H9 (cell line): ENCODE results near the gene GRIK4. TPM values are rescaled to one million over a fixed set of nuclear protein-coding genes. Genes with fewer than 3 reads are reported as not detected.

Source experiments
- DNase-seq: peaks from one replicate; pipeline ENCODE4 v3.0.0-alpha.2; 2017
- H2AFZ ChIP-seq: one replicate; pipeline ENCODE4 v1.6.1; 2013; ENCODE audit warnings: mild to moderate bottlenecking, low read length, control low read depth, moderate library complexity
- H2AK5ac ChIP-seq: 2 replicates; pipeline ENCODE4 v1.6.1; 2013; ENCODE audit warnings: low read length, control low read depth, mixed read lengths; ENCODE audit not compliant: insufficient read length
- H2BK120ac ChIP-seq: one replicate; pipeline ENCODE4 v1.6.1; 2013; ENCODE audit warnings: low read depth, mild to moderate bottlenecking, low read length, control low read depth, inconsistent platforms; ENCODE audit not compliant: poor library complexity, severe bottlenecking
- H2BK12ac ChIP-seq: 2 replicates; pipeline ENCODE4 v1.6.1; 2013; ENCODE audit warnings: low read length, control low read depth, mixed read lengths, low read depth; ENCODE audit not compliant: insufficient read length
- H2BK15ac ChIP-seq: 2 replicates; pipeline ENCODE4 v1.6.1; 2013; ENCODE audit warnings: low read depth, low read length, control low read depth
- H2BK20ac ChIP-seq: one replicate; pipeline ENCODE4 v1.6.1; 2013; ENCODE audit warnings: low read depth, mild to moderate bottlenecking, low read length, control low read depth, inconsistent platforms; ENCODE audit not compliant: poor library complexity, severe bottlenecking
- H2BK5ac ChIP-seq: 2 replicates; pipeline ENCODE4 v1.6.1; 2013; ENCODE audit warnings: low read length, control low read depth, mixed read lengths; ENCODE audit not compliant: insufficient read length
- H3K14ac ChIP-seq: 2 replicates; pipeline ENCODE4 v1.6.1; 2013; ENCODE audit warnings: low read length, control low read depth; ENCODE audit not compliant: insufficient read depth
- H3K18ac ChIP-seq: 2 replicates; pipeline ENCODE4 v1.6.1; 2013; ENCODE audit warnings: low read depth, mild to moderate bottlenecking, mixed read lengths, low read length, control low read depth; ENCODE audit not compliant: insufficient read length
- H3K23ac ChIP-seq: 2 replicates; pipeline ENCODE4 v1.6.1; 2013; ENCODE audit warnings: low read length, control low read depth, mixed read lengths, low read depth; ENCODE audit not compliant: insufficient read length
- H3K23me2 ChIP-seq: 2 replicates; pipeline ENCODE4 v1.6.1; 2013; ENCODE audit warnings: low read depth, mild to moderate bottlenecking, mixed read lengths, low read length, control low read depth; ENCODE audit not compliant: insufficient read length, poor library complexity, severe bottlenecking
- H3K27ac ChIP-seq: 2 replicates; pipeline ENCODE4 v1.5.1; 2013; ENCODE audit warnings: low read length, control low read depth, mixed read lengths, low read depth; ENCODE audit not compliant: insufficient read length
- H3K27me3 ChIP-seq: 2 replicates; pipeline ENCODE4 v1.6.1; 2013; ENCODE audit warnings: low read length, control low read depth, inconsistent platforms; ENCODE audit not compliant: insufficient read depth
- H3K4ac ChIP-seq: 2 replicates; pipeline ENCODE4 v1.6.1; 2013; ENCODE audit warnings: low read depth, mild to moderate bottlenecking, control low read depth, inconsistent platforms, low read length, moderate library complexity
- H3K4me1 ChIP-seq: 2 replicates; pipeline ENCODE4 v1.6.1; 2013; ENCODE audit warnings: low read length, control low read depth, inconsistent platforms; ENCODE audit not compliant: insufficient read depth
- H3K4me2 ChIP-seq: 2 replicates; pipeline ENCODE4 v1.6.1; 2013; ENCODE audit warnings: low read length, control low read depth, mixed read lengths; ENCODE audit not compliant: insufficient read length, insufficient read depth
- H3K56ac ChIP-seq: 2 replicates; pipeline ENCODE4 v1.6.1; 2013; ENCODE audit warnings: low read depth, mild to moderate bottlenecking, mixed read lengths, low read length, control low read depth; ENCODE audit not compliant: insufficient read length
- H3K79me1 ChIP-seq: 2 replicates; pipeline ENCODE4 v1.6.1; 2013; ENCODE audit warnings: low read depth, mild to moderate bottlenecking, moderate library complexity, low read length, control low read depth, inconsistent platforms; ENCODE audit not compliant: insufficient read depth, poor library complexity, severe bottlenecking
- H3K79me2 ChIP-seq: 2 replicates; pipeline ENCODE4 v1.6.1; 2013; ENCODE audit warnings: low read length, control low read depth, inconsistent platforms; ENCODE audit not compliant: insufficient read depth
- H3K9ac ChIP-seq: 2 replicates; pipeline ENCODE4 v1.6.1; 2013; ENCODE audit warnings: low read length, control low read depth, mixed read lengths; ENCODE audit not compliant: insufficient read length; ENCODE audit errors: extremely low read depth
- H3K9me3 ChIP-seq: one replicate; pipeline ENCODE4 v1.6.1; 2013; ENCODE audit warnings: low read depth, low read length, inconsistent platforms; ENCODE audit not compliant: control insufficient read depth
- H3T11ph ChIP-seq: one replicate; pipeline ENCODE4 v1.6.1; 2013; ENCODE audit warnings: mild to moderate bottlenecking, low read length, control low read depth, inconsistent platforms
- H4K20me1 ChIP-seq: one replicate; pipeline ENCODE4 v1.6.1; 2013; ENCODE audit not compliant: control insufficient read depth, insufficient read length, insufficient read depth
- H4K5ac ChIP-seq: 2 replicates; pipeline ENCODE4 v1.6.1; 2013; ENCODE audit warnings: low read depth, mild to moderate bottlenecking, mixed read lengths, low read length, control low read depth; ENCODE audit not compliant: insufficient read length
- H4K8ac ChIP-seq: replicated peaks from 2 replicates; pipeline ENCODE4 v1.6.1; 2013; ENCODE audit warnings: low read length, control low read depth, mixed read lengths, low read depth; ENCODE audit not compliant: insufficient read length
- H4K91ac ChIP-seq: 2 replicates; pipeline ENCODE4 v1.6.1; 2013; ENCODE audit warnings: low read depth, mild to moderate bottlenecking, moderate library complexity, mixed read lengths, low read length, control low read depth; ENCODE audit not compliant: insufficient read length
- H3K27ac Mint-ChIP-seq, 3 experiments: 2 replicates in 2 of 3; 3 replicates in 1 of 3; pipeline ENCODE4 v1.8.0; 2020 to 2021; ENCODE audit warnings: mixed read lengths in 3 of 3, mild to moderate bottlenecking in 1 of 3, moderate library complexity in 1 of 3
- H3K27me3 Mint-ChIP-seq: 2 replicates; pipeline ENCODE4 v1.8.0; 2021; ENCODE audit warnings: low read depth, mild to moderate bottlenecking, moderate library complexity, mixed read lengths
- H3K36me3 Mint-ChIP-seq, 3 experiments: 2 replicates in 2 of 3; 3 replicates in 1 of 3; pipeline ENCODE4 v1.8.0; 2020 to 2021; ENCODE audit warnings: low read depth in 3 of 3, mixed read lengths in 3 of 3; ENCODE audit not compliant: insufficient read depth in 1 of 3
- H3K4me1 Mint-ChIP-seq, 2 experiments: 2 replicates each; pipeline ENCODE4 v1.8.0; 2020; ENCODE audit warnings: mixed read lengths in 2 of 2
- H3K4me3 Mint-ChIP-seq, 2 experiments: 2 replicates in 1 of 2; 3 replicates in 1 of 2; pipeline ENCODE4 v1.8.0; 2020 to 2021; ENCODE audit warnings: mild to moderate bottlenecking in 2 of 2, mixed read lengths in 2 of 2, moderate library complexity in 1 of 2
- H3K9me3 Mint-ChIP-seq, 2 experiments: 2 replicates in 1 of 2; 3 replicates in 1 of 2; pipeline ENCODE4 v1.8.0; 2020; ENCODE audit warnings: mild to moderate bottlenecking in 2 of 2, mixed read lengths in 2 of 2, moderate library complexity in 1 of 2
- WGBS: extraction: QIAGEN DNeasy Blood & Tissue Kit; methylation state at CpG from one replicate; pipeline ENCODE4 v1.1.7; 2013; ENCODE audit warnings: missing lambda C conversion rate, low lambda C conversion rate, mixed read lengths; ENCODE audit not compliant: insufficient read length; ENCODE audit errors: extremely low coverage; 5-methylcytosine and 5-hydroxymethylcytosine counted together
- total RNA-seq: library from RNA; stranded (reverse); gene quantifications from 2 replicates; pipeline ENCODE4 v1.2.1, GENCODE V29; 2021
- TF ChIP-seq, protein P1 (sequence below): fragments of 200-600 bp; sonication (generic); conservative IDR thresholded peaks from 3 replicates; pipeline ENCODE4 v1.8.0; 2021; ENCODE audit warnings: antibody characterized with exemption, mild to moderate bottlenecking

GRIK4 gene
- total RNA-seq, 1 experiment from 2014 or later = 2.3 TPM

DNA sequence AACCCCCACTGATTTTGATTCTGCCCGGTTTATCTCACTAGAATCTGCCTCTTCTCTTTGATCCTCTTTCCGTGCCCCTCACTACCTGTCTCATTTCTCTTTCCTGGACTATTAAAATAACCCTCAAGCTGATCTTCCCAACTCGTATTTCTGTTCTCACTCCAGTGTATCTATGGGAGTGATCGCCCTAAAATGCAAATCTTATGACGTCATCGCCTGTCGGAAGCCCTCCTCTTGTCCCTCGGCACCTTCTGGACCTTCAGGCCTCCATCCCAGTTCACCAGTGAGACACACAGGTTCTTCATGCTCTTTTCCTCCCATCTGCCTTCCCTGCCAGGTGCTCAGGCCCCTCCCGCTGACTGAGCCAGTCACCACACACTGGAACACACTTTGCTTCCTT, 277.8 kb downstream of the GRIK4 start:
- no peak overlapping the region for H3K9ac ChIP-seq
- H2BK15ac ChIP-seq = no peak overlapping the region
- Mint-ChIP-seq H3K36me3 (no peaks in the 10 kb centered on the region), H3K9me3 (no peaks in the 10 kb centered on the region; a peak in 1 of 5 replicates), H3K4me1 (no peaks in the 10 kb centered on the region), H3K4me3 (no peak overlapping the region), H3K27ac (no peak overlapping the region), H3K27me3 (peaks cover 6% of the 10 kb centered on the region; the same call in 1 of the 2 replicates)
- no peaks in the 10 kb centered on the region for H3K27me3 ChIP-seq
- no peak overlapping the region for H2BK120ac ChIP-seq
- H3K79me1 ChIP-seq = no peaks in the 10 kb centered on the region
- no peak overlapping the region for H3K4me2 ChIP-seq
- no peak overlapping the region for H3K56ac ChIP-seq
- H3K9me3 ChIP-seq = no peaks in the 10 kb centered on the region
- no peaks in the 10 kb centered on the region for H3K23me2 ChIP-seq
- H3K18ac ChIP-seq = no peak overlapping the region
- no peak overlapping the region for H3T11ph ChIP-seq
- H3K14ac ChIP-seq = no peak overlapping the region
- H4K5ac ChIP-seq = no peak overlapping the region
- no peaks in the 10 kb centered on the region for H4K20me1 ChIP-seq
- no peak overlapping the region for H3K4ac ChIP-seq
- H2AK5ac ChIP-seq = no peak overlapping the region
- H3K23ac ChIP-seq = no peak overlapping the region
- H4K8ac ChIP-seq = no peak overlapping the region
- no peak overlapping the region for H4K91ac ChIP-seq
- no peak overlapping the region for H3K27ac ChIP-seq
- TF ChIP-seq, protein P1, sequence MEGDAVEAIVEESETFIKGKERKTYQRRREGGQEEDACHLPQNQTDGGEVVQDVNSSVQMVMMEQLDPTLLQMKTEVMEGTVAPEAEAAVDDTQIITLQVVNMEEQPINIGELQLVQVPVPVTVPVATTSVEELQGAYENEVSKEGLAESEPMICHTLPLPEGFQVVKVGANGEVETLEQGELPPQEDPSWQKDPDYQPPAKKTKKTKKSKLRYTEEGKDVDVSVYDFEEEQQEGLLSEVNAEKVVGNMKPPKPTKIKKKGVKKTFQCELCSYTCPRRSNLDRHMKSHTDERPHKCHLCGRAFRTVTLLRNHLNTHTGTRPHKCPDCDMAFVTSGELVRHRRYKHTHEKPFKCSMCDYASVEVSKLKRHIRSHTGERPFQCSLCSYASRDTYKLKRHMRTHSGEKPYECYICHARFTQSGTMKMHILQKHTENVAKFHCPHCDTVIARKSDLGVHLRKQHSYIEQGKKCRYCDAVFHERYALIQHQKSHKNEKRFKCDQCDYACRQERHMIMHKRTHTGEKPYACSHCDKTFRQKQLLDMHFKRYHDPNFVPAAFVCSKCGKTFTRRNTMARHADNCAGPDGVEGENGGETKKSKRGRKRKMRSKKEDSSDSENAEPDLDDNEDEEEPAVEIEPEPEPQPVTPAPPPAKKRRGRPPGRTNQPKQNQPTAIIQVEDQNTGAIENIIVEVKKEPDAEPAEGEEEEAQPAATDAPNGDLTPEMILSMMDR = no peak
- H2BK5ac ChIP-seq = no peak overlapping the region
- no CpG with 5 or more reads among the region's 9 CpGs for WGBS
- no peak overlapping the region for H2BK20ac ChIP-seq
- no peaks in the 10 kb centered on the region for H3K79me2 ChIP-seq
- H3K4me1 ChIP-seq = peaks cover 5% of the 10 kb centered on the region; the same call in 1 of the 2 replicates
- no peak overlapping the region for H2AFZ ChIP-seq
- H2BK12ac ChIP-seq = no peak overlapping the region
- DNase-seq = no peak
